HG03558 (cell line): ENCODE measurements around the gene PGLYRP3.
"Not testable (repeated sequence)": the region's sequence is repeated elsewhere in the genome, so short reads cannot be mapped to it uniquely, and the experiment has no call there.

Source experiments
- ATAC-seq: cut with Tn5 transposase; IDR thresholded peaks from one replicate; pipeline ENCODE4 v1.9.1; 2021; ENCODE audit warnings: moderate number of reproducible peaks; ENCODE audit not compliant: unreplicated experiment; ENCODE audit errors: extremely low read depth

The PGLYRP3 gene

DNA sequence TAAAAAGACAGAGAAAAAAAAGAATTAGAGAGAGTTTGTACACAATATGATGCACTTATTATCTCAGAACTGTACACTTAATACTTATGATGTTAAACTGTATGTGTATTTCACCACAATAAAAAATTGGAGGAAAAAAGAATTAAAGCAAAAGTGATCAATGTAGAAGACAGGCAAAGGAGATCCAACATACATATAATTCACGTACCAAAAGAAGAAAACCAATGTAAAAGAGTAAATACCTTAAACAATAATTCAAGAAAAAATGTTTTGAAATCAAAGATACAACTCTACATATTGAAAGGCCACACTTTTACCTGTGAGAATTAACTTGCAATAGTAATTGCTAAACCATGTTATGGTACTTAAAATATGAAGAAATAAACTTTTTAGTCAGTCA lies 9.8 kb upstream of the PGLYRP3 start:
- no peak for ATAC-seq

DNA sequence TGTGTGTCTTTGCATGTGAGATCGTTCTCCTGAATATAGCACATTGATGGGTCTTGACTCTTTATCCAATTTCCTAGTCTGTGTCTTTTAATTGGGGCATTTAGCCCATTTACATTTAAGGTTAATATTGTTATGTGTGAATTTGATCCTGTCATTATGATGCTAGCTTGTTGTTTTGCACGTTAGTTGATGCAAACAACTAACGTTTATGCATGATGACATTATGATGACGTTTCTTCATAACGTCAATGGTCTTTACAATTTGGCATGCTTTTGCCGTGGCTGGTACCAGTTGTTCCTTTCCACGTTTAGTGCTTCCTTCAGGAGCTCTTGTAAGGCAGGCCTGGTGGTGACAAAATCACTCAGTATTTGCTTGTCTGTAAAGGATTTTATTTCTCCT lies 5.4 kb upstream of the PGLYRP3 start:
- not testable (repeated sequence) for ATAC-seq

GRCh38 chr1:153316013-153316412 lies 3.3 kb upstream of the PGLYRP3 start:
- not testable (repeated sequence) for ATAC-seq

DNA sequence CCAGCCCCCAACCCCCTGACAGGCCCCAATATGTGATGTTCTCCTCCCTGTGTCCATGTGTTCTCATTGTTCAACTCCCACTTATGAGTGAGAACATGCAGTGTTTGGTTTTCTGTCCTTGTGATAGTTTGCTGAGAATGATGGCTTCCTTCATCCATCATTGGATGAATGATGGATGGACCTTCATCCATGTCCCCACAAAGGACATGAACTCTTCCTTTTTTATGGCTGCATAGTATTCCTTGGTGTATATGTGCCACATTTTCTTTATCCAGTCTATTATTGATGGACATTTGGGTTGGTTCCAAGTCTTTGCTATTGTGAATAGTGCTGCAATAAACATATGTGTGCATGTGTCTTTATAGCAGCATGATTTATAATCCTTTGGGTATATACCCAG lies 1.6 kb upstream of the PGLYRP3 start:
- ATAC-seq: not testable (repeated sequence)

DNA sequence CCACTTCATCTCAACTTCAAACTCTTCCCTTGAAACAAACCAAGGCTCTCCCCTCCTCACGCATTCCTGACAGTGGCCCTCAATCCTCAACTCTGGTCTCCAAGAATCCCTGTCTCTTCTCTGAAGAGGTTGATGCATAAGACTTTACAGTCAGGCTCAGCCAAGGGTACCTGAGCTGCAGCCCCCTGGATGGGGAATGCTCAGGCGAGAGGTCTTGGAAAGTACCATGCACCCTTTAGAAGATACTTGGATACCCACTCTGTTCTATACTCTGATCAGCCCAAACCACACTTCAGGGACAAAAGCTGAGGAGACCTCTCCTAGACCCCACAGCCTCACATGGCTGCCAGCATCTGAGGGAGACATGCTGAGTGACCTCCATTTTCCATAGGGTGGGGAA lies 536 bp upstream of the PGLYRP3 start:
- ATAC-seq: no peak

GRCh38 chr1:153310526-153310925 lies 2.2 kb downstream of the PGLYRP3 start:
- no peak for ATAC-seq

DNA sequence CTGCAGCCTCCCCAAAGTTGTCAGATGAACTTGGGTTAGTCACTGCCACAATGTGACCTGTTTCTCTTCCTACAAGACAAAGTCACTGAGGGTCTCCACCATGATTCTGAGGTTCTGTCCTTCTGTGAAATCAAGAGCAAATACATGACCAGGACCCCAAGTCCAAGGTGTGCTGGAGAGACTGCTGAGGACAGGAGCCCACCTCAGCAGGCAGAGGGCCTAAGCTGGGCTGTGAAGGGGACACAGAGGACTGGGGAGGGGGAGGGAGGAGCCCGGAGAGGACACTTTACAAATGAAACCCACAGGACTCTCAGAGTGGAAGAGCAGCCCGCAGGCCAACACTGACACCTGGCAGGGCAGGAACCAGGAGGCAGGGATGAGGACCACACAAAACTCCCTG lies 3.3 kb downstream of the PGLYRP3 start:
- no peak for ATAC-seq

DNA sequence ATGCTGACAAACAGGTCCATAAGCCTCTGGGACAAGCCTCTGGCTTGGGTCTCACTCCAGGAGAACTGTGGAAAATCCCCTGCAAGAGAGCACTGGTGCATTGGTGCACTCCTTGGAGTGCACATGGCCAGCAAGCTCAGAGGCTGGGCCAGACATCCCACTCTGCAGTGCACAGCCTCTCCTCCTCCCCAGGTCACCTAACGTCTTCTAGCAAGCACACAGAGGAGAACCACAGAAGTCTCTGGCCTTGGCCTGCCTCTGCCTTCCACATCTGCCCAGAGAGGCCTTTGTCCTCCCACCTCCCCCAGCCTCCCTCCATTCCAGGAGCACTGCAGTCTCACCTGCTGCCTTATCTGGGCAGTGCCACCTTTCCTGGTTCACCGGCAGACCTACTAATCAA lies 4.2 kb downstream of the PGLYRP3 start:
- ATAC-seq: no peak

DNA sequence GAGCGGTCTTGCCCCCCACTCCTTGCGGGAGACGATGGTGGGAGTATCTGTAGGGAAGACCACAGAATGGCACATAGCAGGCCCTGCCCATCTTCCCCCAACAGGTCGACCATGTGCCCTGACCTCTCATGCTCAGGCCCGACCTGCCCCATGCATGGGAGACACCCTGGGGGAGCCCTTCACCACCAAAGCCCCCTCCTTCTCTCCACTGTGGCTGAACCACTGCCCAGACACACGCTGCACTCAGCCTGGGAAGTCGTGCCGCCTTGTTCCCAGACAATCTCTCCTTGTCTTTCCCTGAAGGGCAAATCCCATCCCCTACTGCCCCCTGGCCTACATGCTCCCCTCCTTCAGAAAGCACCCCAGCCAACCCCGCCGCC lies 5.5 kb downstream of the PGLYRP3 start:
- no peak for ATAC-seq

GRCh38 chr1:153306303-153307220 lies 6.2 kb downstream of the PGLYRP3 start:
- ATAC-seq: no peak

DNA sequence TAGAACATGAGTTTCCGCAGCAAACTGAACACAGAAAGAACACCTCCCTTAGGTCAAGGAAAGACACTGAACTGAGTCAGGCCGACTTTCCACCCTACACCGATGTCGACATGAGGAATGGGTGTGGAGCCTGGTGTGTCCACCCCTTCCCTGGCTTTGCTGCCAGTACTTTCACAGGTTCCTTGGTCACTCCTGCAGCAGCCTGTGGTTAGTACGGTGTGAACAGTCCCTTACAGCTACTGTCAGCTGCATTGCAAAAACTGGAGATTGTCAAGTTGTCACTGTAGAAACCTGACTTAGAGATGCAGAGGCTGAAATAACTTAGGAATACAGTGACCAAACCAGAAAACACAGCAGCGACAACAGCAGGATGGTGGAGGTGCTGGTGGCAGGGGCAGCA lies 7.1 kb downstream of the PGLYRP3 start:
- no peak for ATAC-seq

DNA sequence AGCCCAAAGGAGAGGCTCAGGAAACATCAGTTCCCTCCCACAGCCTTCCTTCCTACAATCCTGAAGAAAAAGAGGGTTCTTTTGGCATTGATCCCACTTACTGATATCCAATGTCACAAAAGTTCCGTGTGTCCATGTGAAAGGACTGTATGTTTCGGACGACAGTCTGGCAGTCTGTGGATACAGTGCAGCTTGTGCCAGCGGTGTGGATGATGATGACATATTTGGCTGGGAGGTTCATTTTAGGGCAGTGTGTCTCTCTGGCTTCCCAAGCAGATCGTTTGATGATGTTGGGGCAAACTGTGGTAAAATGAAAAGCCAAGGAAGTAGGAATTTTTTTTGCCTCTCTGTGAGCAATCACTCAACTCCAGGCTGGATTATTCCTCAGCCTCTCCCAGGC lies 10.4 kb downstream of the PGLYRP3 start:
- ATAC-seq: no peak

DNA sequence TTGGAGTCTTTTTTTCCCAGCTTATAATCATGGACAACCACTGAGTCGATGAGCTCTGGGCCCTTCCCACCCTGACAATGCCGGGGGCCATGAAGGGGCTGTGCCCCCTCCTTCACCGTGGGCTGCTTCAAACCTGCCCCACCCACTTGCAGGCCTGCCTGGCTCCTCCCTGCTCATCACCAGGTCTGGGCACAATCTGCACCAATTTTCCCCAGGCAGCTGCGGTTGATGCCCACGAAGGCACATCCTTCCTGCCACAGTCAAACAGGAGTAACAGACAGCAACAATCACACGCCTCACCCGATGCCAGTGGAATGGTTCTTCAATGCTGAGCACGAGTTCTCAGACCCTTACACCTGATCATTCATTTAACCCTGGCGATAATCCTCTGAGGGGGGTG lies 18.9 kb downstream of the PGLYRP3 start:
- no peak for ATAC-seq

GRCh38 chr1:153293480-153293775 lies 19.3 kb downstream of the PGLYRP3 start:
- ATAC-seq: no peak

DNA sequence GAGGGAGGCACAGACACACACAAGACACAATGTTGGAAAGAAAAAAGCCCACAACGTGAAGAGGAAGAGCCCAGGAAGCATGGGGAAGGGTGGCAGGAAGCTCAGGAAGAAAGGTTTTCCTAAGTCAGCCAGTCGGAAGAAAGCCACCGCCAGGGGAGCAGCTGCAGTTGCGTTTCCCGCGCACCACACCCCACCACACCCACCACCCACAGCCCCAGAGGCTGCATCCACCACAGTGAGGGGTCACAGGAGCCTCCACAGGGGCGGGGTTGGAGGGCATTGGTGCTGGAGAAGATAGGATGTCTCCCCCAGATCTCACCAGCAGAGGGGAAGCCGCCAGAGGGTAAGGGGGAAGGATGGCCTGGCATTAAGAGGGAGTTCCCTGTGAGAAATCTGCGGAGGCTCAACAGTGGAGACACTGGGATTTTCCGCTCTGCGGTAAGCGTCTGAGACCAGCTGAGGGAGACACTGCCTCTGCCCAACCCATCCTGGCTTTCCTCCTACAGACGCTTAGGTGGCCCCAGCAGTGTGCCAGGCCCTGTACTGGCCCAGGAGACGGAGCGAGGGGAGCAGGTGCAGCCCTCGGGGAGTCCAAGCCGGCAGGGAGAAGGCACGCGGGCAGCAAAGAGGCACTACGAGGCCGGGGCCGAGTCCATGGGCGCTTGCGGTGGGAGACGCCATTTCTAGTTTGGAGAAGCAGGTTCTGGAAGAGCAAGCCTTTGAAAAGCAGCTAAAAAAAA lies 19.8 kb downstream of the PGLYRP3 start:
- ATAC-seq: no peak

GRCh38 chr1:153292185-153292584 lies 20.6 kb downstream of the PGLYRP3 start:
- ATAC-seq: no peak

GRCh38 chr1:153291514-153291913 lies 21.2 kb downstream of the PGLYRP3 start:
- no peak for ATAC-seq

- no peak for ATAC-seq
Observed at GRCh38 chr1:153288634-153289275, 24.0 kb downstream of the PGLYRP3 start.

- ATAC-seq: no peak
Observed at GRCh38 chr1:153277852-153278251, 34.9 kb downstream of the PGLYRP3 start.

GRCh38 chr1:153272186-153272585 lies 40.6 kb downstream of the PGLYRP3 start:
- no peak for ATAC-seq

GRCh38 chr1:153271711-153272110 lies 41.0 kb downstream of the PGLYRP3 start:
- ATAC-seq: no peak
